Breast epithelium (tissue), 3 donors: ENCODE measurements around the gene YY1.

ENCODE experiments used
- CTCF ChIP-seq, 3 donors: fragments of 450-650 bp; IDR thresholded peaks; one replicate each; pipeline ENCODE4 v1.5.1; 2016 to 2017; ENCODE audit warnings: antibody characterized with exemption in 3 of 3, mild to moderate bottlenecking in 3 of 3, moderate library complexity in 3 of 3
- POLR2A ChIP-seq: fragments of 450-650 bp; IDR thresholded peaks from one replicate; pipeline ENCODE4 v1.6.1; 2016; ENCODE audit warnings: antibody characterized with exemption, mild to moderate bottlenecking, moderate library complexity
- POLR2AphosphoS5 ChIP-seq, 3 donors: sonication (generic); formaldehyde crosslinking; IDR thresholded peaks; one replicate each; pipeline ENCODE4 v1.6.1; 2017; ENCODE audit warnings: antibody characterized with exemption in 3 of 3

GRCh38 chr14:100307766-100308426 is 69.0 kb downstream of the YY1 start:
- TF ChIP-seq POLR2AphosphoS5 (IDR thresholded peaks at IDR 0.05) (no peak), CTCF (IDR thresholded peaks at IDR 0.05) (no peak), POLR2A (no peak)
